Stimulated activated CD8-positive, alpha-beta memory T cell treated with anti-CD3 and anti-CD28 coated beads, Interleukin-7, amount 100 ng/mL, for 1 hour (primary cell): Measurements from ENCODE around the gene NGRN.
A peak's percentile ranks its signal among the peaks of the same experiment; 100 is the strongest.
"Not testable (repeated sequence)": the region's sequence is repeated elsewhere in the genome, so short reads cannot be mapped to it uniquely, and the experiment has no call there.

Experiments used
- DNase-seq, 2 donors: peaks; one replicate each; pipeline ENCODE4 v3.0.0-alpha.2; 2020; ENCODE audit warnings: low read depth in 2 of 2

The NGRN gene

DNA sequence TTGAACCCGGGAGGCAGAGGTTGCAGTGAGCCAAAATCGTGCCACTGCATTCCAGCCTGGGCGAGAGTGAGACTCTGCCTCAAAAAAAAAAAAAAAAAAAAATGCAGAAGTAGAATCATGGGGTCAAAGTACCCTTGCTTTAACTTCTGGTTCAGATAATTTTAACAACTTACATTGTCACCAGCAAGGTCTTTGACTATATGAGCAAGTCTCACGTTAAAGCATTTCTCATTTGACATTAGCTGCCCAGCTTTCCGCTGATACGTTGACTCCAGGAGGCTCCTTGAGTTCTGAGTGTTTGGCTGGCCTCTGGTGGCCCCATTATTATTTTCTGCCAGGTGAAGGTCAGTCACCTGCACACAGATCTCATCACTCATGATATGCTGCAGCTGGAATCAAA lies 16.2 kb downstream of the NGRN start:
- DNase-seq, result not testable (repeated sequence)

GRCh38 chr15:90286678-90287077 lies 21.2 kb downstream of the NGRN start:
- DNase-seq, result no peak

- DNase-seq, result no peak
Measured at GRCh38 chr15:90287101-90287500, 21.6 kb downstream of the NGRN start.

GRCh38 chr15:90287946-90288345 lies 22.5 kb downstream of the NGRN start:
- no peak for DNase-seq

- no peak for DNase-seq
Measured at GRCh38 chr15:90291679-90292356, 26.3 kb downstream of the NGRN start.

DNA sequence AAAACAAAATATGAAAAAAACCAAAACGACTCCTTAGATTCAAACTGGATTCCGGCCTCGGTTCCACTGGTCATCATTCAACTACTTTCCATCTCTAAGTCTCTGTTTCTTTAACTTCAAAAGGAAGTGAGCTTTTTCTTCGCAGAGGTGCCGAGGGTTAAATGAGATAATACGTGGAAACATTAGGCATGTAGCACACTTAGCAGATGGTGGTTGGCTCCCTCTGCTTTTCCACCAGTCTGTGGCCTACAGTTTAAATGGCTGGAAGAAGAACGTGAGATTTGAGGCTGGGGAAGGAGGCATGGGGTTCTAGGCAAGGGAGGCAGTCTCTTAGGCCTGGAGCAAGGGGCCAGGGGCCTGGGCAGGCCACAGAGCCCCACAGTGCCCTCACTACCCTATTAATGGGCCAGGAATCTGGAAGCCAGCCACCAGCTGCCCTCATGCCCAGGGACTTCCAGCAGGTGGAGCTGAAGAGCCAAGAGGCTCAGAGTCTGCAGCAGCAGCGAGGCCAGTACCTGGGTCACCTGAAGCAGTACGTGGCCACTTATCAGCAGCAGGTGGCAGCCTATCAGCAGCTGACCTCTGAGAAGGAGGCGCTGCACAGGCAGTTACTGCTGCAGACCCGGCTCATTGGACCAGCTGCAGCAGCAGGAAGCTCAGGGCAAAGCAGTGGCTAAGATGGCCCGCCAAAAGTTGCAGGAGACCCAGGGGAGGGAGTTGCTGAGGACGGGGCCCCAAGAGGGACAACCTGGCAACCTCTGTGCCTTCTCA lies 27.8 kb downstream of the NGRN start:
- DNase-seq, result peak; percentile 29 to 49

DNA sequence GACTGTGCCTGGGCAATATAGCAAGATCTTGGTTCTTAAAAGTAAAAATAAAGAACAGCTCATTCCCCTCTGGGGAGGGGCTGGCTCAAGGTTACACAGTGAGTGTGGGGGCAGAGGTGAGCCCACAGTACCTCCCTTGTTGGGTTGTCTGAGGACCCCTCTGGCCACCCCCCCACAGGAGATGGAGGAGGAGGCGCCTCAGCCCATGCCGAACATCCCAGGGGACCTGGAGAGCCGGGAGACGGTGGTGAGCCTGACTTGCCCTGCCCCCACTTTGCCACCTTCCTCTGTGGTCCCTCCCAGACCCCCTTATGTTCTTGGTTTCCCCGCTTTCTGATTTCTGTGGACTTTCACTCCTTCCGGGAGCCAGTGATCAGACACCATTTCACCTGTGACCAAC lies 28.7 kb downstream of the NGRN start:
- no peak for DNase-seq

DNA sequence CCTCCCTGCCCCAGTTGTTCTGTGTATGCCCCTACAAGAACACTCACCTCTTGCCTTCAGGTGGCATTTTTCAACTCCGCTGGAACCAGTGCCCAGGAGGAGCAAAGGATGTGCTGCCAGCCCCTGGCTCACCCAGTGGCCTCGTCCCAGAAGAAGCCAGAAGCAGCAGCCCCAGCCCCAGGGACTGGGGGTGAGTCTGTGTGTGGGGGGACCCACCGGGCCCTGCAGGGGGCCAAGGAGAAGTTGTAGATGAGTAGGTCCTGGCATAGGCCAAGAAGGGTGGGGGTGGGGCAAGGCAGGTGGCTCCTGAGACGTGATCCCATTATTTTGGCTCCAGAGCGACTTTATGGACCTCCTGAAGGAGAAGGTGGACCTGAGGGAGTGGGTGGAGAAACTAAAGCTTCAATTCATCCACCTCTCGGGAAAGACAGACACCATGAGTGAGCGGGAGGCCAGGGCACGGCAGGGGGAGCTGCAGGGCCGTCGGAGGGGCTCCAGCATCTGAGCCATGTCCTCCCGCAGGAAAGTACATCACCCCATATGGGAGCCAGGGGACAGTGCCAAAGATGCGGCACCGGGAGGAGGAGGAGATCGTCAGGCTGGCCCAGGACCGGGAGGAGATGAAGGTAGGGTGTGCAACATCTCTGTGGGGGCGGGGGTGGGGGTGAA lies 29.3 kb downstream of the NGRN start:
- DNase-seq, result no peak

GRCh38 chr15:90295270-90295648 lies 29.8 kb downstream of the NGRN start:
- DNase-seq, result no peak

DNA sequence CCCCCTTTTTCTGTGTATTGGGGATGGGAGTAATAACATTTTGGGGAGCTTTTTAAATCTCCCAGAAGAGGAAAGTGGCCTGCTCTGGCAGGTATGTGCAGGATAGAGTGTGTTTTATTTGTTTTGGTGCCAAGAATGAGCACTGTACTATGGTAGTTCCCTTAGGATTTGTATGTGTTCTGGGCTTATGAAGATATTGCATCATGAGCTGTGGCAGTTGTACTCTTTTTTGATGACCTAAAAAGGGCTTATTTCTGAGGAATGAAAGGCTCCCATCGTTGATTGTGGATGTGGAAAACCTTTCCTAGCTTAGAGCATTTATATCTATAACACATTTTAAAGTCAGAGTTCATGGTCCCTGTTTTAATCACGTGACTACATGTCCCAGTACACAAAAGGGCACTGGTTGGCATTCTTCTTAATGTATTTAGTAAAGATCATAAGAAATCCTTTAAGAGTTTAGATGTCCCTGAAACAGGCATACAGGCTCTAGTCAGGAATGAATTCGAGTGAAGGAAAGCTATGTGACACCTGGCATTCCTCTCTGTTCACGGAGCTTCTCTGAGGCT lies 30.9 kb downstream of the NGRN start:
- DNase-seq, result not testable (repeated sequence)

DNA sequence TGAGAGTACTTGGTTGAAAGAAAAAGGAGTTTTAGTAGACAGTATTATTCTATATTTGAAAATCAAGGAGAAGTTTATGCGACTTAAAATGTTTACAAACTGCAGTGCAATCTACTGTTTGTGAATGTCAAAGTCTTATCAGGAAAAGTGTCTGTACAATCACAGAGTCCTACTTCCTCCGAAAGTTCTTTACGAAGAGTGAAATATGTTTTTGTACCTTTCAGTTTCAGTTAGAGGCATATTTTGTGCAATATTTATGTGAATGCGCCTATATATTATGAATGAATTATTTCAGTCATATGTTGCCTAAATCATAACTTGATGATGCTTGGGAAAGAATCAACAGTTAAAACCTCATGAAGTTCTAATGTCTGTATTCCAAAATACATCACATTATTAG lies 31.5 kb downstream of the NGRN start:
- DNase-seq, result no peak

- no peak for DNase-seq
Measured at GRCh38 chr15:90300541-90300940, 35.1 kb downstream of the NGRN start.

DNA sequence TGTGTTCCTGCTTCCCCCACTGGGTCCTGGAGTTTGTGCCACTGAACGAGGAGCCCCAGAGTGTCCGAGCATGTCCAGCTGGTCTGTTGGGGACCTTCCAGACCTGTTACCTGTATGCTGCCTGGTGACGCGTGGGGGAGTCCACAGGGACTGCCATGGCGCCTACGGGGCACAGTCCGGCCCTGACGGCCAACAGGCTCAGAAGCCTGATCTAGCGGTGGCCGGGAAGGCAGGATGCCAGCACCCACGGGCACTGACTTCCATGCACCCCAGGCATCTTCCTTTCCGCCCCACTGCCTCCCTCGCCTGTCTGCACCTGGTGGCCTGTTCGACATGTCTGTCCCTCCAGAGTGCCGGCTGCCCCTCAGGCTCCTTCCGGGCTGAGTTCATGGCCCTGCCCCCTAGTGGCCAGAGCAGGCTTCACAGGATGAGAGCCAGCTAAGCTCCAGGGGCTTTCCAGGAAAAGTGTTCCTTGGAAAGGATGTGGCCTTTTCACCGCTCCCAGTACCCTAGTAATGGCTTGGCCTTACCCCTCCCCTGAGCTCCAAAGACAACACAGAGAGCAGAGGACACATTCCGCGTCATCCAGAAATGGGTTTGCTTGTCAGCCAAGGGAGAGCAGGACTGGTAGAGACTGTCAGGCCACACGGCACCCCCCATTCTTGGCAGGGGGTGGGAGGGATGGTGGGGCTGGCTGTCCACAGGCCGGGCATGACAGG lies 35.7 kb downstream of the NGRN start:
- peak; percentile 30 to 37 for DNase-seq

DNA sequence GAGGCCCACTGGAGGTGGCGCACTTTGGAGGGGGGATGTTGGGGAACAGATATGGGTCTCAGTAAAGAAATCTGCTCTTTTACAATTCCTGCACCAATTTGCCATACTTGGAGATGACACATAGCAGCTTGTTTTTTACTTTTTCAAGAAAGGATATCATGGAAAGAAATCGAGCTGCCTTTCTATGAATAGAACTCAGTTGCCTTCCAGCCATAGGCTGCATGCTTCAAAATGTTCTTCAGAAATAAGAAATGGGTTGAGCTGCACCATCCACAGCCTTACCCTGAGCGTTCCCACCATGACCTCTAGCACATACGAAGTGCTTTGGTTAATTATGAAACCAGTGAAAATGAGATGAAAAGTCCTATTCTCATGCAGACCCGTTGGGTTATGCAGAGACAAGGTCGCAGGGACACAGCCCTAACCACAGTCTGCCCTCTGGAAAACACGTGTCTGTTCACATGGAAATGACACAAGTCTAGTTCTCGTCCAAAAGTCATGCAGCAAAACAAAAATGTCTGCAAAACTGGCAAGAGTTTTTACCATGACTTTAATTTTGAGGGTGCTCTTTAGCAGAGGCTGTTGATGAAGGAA lies 36.3 kb downstream of the NGRN start:
- no peak for DNase-seq

DNA sequence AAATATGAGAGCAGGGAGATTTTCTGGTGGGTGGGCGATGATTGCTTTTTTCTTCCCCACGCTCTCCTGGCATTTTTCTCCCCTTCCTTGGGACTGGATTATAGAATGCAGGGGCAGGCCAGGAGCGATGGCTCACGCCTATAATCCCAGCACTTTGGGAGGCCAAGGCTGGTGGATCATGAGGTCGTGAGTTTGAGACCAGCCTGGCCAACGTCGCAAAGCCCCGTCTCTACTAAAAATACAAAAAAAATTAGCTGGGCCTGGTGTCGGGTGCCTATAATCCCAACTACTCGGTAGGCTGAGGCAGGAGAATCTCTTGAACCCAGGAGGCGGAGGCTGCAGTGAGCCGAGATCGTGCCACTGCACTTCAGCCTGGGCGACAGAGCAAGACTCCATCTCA lies 39.9 kb downstream of the NGRN start:
- not testable (repeated sequence) for DNase-seq

DNA sequence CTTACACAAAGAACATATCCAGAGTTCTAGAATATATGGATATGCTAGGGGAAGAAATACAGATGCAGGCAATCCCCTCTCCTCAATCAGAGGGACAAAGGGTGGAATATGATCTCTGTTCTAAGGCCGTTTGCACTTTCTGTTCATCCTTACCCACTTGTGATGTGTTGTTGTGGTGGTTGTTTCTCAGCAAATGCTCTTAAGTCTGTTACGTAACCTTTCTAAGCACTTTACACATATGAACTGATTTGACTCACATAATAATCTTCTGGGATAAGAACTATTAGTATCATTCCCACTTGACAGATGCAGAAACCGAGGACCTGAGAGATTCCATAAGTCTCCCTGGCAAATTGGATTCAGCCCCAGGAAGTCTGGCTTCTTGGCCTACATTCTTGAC lies 40.5 kb downstream of the NGRN start:
- no peak for DNase-seq

DNA sequence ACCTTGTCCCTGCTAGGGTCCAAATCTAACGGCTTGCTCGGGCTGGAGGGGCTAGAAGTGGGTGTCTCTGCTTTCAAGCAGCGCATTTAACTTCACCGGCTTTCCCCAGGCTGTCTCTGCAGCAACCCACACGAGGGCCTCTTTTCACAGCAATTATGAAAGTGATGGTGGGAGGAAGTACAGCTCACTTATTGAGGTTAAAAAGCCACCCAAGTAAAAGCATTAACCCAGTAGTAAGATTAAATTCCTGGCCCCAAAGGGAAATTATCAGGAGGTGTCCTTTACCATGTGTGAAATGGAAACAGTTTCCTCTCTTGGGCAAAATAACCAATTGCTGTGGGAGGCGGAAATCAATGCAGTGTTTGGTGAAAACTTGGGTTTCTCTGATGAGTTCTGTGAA lies 41.1 kb downstream of the NGRN start:
- no peak for DNase-seq

- DNase-seq, result no peak
Measured at GRCh38 chr15:90307661-90308060, 42.2 kb downstream of the NGRN start.

GRCh38 chr15:90309020-90309419 lies 43.5 kb downstream of the NGRN start:
- DNase-seq, result no peak

- DNase-seq, result no peak
Measured at GRCh38 chr15:90315278-90315982, 50.0 kb downstream of the NGRN start.

DNA sequence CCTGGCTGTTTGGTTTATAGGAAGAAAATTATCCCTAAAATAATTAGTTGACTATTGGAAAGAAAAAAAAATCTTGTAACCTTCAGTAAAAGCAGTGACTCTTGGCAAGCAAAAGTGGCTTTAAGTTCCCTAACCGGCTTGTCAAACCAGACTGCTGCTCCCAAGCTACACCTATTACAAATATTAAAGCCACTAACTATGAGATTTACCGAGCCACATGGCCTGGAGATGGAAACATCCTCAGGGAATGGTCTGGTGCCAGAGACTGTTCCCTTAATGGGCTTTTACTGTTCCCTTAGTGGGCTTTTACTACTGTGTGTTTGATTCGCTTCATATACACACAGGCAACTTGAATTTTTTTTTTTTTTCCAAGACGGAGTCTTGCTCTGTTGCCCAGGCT lies 50.7 kb downstream of the NGRN start:
- DNase-seq, result no peak
